ENCODE data around the gene DNAH10.
A peak's percentile ranks its signal among the peaks of the same experiment; 100 is the strongest.

Gene DNAH10

GRCh38 chr12:123761841-123762714 is at the start of gene DNAH10:
Gene DNAH10, plus strand, starts transcription at chr12:123762301. Its CDS starts 36 bp downstream, at chr12:123762337.
- no peak for DNase-seq

- no peak for DNase-seq
Measured at GRCh38 chr12:123712780-123713319, 49.3 kb upstream of the DNAH10 start.

DNA sequence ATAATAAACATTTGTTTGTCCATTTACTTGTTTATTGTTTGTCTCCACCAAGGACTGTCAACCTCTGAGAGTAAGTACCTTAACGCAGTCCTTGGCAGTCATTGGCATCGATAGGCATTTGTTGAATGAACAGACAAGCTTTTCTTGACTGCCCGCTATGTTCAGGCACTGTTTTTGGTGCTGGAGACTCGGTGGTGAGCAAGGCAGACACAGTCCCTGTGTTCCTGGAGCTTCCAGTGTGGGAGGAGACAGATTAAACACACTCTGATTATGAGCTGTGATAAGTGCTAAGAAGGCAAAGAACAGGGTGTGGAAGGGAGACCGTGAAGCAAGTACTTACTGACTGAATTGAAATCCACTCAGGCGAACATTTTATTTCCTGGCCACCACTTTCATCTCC is 48.7 kb upstream of the DNAH10 start:
- DNase-seq = no peak

DNA sequence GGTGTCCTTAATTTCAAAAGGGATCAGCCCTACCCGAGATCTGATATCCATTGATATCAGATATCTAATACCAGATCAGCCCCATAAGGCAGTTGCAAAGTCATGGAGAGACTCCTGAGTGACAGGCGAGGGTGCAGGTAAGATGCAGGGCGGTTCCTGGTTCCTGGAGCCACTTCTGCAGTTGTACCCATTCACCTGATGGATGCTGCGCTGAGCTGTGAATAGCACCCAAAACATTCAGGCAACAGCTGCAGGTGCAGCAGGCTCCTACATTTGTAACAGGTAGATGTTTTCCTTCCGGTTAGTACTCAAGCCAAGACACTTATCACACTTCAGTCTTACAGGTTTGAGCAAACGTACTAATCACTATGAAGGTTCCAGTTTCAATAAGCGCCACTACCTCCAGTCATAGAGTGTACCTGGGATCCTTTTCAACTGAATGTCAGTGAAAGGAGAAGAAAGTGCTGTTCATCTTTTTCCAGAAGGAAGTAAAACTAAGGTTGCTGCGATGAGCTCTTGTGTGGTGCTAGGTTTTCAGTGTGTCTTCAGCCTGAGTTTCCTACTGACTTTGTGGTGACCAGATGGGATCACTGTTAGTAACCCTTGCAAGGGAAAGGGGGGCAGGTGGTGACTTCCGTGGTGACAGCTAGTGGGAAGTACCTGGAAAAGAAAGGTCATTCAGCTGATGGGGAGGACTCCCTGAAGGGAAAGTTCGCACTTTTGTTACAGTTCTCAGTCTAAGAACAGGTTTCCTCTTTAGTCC is 48.1 kb upstream of the DNAH10 start:
- DNase-seq = no peak

- no peak for DNase-seq
Measured at GRCh38 chr12:123715195-123715594, 46.9 kb upstream of the DNAH10 start.

- DNase-seq = no peak
Measured at GRCh38 chr12:123717350-123717749, 44.8 kb upstream of the DNAH10 start.

- DNase-seq = no peak
Measured at GRCh38 chr12:123720141-123720814, 41.8 kb upstream of the DNAH10 start.

DNA sequence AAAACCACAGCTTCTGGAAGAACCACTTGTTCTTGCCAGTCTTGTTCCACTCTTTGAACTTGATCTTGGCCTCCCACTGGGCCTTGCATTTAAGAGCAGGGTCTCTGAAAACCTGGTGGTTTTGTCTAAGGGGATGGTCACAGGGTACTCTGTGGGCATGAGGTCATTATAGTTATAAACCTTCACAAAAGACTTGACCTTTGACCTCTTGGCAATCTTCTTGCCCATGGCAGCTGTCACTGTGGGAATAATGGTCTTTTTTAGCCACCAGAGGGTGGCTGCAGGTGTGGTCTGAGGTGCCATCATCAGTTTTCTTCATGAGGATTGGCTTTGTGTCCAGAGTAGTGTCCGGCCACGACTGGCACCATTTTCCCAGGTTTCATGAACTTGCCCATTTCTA is 40.9 kb upstream of the DNAH10 start:
- DNase-seq = no peak

DNA sequence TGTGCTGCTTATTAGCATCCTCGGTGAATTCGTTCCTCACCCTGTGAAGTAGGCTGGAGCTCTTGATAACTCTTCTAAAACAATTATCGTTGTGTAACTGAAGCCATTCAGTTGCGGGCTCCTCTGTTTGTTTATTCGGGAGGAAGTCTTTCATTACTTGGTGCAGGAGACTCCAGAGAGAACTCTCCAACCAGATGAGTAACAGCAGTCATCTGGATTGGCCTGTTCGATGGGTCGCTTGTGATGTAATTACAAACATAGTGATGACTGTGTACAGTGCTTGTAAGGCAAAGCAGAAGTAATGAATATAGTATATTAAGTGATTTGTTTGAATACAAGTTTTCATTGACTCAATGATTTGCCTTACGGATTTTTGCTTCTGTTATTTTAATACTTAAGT is 39.1 kb upstream of the DNAH10 start:
- DNase-seq = no peak

DNA sequence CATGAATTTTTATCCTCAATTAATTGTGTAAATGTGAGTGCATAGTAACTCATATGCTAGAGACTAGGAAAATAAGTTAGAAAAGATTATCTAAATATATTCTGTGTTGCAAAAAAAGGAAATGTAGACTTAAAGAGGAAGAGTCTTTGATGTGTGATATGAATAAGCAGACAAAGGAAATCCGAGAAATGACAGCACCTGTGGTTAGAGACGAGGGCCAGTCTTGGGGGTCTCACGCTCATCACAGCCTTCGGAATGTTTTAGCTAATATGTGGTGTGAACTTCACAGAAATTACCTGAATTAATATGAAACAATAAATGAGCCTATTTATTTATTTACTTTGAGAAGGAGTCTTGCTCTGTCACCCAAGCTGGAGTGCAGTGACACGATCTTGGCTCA is 38.3 kb upstream of the DNAH10 start:
- no peak for DNase-seq

DNA sequence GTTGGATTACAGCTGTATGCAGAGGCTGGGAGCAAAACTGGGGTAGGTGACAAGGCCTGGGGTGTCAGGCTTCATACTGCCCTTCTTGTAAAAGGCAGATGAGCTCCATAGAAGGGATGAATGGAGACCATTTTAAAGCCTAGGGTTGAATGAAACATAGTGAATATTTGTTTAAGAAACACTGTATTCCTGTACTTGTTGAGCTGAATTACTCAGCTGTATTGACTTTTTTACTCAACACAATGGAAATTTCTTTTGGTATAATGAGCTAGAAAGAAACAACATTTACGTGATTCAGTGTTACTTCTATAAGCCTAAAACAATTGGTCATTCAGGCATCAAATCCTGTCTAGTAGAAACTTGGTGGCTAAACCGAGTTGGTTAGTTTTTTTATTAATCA is 35.9 kb upstream of the DNAH10 start:
- DNase-seq = no peak

DNA sequence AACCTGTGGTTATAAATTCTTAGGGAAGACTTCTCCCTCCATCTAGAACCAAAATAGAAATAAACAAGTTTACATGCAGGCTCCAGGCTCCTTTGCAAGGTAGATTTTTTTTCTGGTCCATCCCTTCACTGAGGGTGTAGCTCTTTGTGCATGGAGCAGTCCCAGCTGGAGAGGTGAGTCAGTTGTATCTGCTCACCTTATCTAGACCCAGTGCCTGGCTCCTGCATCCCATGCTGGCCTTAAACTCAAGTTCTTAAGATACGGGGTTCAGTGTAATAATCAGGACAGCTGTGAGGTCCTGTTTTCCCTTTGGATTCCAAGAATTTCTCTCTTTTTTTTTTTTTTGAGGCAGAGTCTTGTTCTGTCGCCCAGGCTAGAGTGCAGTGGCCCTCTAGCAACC is 35.1 kb upstream of the DNAH10 start:
- no peak for DNase-seq

GRCh38 chr12:123727878-123728277 is 34.2 kb upstream of the DNAH10 start:
- no peak for DNase-seq

GRCh38 chr12:123731596-123731995 is 30.5 kb upstream of the DNAH10 start:
- no peak for DNase-seq

DNA sequence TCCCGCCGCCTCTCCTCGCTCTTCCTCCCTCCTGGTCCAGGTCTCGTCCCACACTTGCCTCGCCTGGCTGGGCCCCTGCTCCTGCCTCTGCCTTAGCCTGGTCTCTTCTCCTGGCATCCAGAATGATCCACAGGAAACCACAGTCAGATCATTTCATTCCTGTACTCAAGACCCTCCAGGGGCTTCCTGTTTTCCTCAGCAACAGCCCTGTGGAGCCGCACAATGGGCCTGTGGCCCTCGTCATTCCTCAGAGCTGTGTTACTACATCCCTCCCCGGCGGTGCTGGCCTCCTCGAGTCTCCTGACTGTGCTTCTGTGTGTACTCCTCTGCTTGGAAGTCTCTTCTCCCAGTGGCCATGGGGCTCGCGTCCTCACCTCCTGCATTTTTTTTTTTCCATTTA is 29.9 kb upstream of the DNAH10 start:
- no peak for DNase-seq

GRCh38 chr12:123733229-123733628 is 28.9 kb upstream of the DNAH10 start:
- DNase-seq = no peak

DNA sequence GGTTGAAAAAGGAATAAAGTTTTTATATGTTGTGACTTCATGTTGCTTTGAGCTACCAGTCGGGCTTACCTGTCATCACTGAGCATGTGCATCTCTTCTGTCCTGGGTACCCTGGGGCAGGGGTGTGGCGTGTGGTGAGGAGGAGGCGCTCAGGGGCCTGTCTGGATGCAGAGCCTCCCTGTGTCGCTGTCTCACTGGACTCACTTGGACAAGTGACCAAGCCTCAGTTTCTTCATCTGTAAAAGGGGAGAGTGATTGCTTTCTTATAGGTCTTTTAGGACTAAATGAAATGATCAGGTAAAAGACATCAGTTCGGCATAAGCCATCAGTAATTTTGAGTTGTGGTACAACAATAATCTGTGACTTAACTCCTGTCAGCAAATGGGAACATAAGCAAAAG is 27.8 kb upstream of the DNAH10 start:
- no peak for DNase-seq

- DNase-seq = no peak
Measured at GRCh38 chr12:123741937-123742572, 20.0 kb upstream of the DNAH10 start.

DNA sequence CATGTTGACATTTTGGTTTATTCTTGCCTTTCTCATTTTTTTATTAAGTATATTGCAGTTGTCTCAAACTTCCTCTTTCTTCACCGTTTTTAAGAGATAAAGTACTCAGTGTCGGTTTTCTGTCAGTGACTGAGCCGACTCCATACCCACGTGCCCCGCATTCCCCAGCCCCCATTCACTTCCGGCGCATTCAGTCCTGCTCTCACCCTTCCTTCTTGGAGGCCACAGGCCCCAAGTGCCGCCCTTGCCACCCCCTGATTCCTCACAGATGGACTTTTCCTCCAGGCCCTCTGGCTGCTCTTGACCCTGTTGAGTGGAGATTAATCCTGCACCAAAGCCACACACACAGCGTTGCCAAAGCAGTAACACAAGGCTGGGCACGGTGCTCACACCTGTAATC is 19.1 kb upstream of the DNAH10 start:
- DNase-seq = no peak

GRCh38 chr12:123744836-123745235 is 17.3 kb upstream of the DNAH10 start:
- DNase-seq = peak; percentile 59

DNA sequence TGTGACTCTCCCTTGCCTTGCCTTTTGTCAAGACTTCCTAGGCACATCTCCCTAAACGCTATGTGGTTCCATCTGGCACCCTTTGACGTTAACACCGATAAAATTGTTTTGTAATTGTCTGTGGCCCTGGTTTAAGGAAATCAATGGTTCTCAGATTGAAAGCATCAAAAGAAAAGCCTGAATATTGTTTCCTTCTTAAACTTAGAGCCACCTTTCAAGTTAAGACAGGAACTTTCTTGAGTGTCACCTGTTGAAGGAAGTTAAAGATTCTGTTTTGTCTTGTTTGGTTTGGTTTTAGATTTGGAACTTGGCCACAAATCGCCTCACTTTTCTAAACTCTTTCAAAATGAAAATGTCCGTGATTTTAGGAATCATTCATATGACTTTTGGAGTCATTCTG is 14.8 kb upstream of the DNAH10 start:
- no peak for DNase-seq

GRCh38 chr12:123748161-123748560 is 13.9 kb upstream of the DNAH10 start:
- DNase-seq = no peak

- DNase-seq = no peak
Measured at GRCh38 chr12:123748661-123749060, 13.4 kb upstream of the DNAH10 start.
